T-helper 1 cell treated with Interleukin-12 subunit alpha and Interleukin-12 subunit beta and Interleukin-4 antibody, amounts not matched to agents 30 μg/mL and 1 μg/mL, for 36 hours (primary cell): Measurements from ENCODE around the gene UBQLNL.

Experiments
- H3K27ac Mint-ChIP-seq: one replicate; pipeline ENCODE4 v1.8.0; 2021; ENCODE audit warnings: mild to moderate bottlenecking, mixed read lengths
- H3K27me3 Mint-ChIP-seq: one replicate; pipeline ENCODE4 v1.8.0; 2021; ENCODE audit warnings: low read depth, mixed read lengths
- H3K36me3 Mint-ChIP-seq: one replicate; pipeline ENCODE4 v1.8.0; 2021; ENCODE audit warnings: low read depth, mixed read lengths
- H3K4me1 Mint-ChIP-seq: one replicate; pipeline ENCODE4 v1.8.0; 2021; ENCODE audit warnings: low read depth, mixed read lengths
- H3K4me3 Mint-ChIP-seq: one replicate; pipeline ENCODE4 v1.8.0; 2021; ENCODE audit warnings: mild to moderate bottlenecking, moderate library complexity, mixed read lengths
- H3K9me3 Mint-ChIP-seq: one replicate; pipeline ENCODE4 v1.8.0; 2021; ENCODE audit warnings: mixed read lengths

The UBQLNL gene

DNA sequence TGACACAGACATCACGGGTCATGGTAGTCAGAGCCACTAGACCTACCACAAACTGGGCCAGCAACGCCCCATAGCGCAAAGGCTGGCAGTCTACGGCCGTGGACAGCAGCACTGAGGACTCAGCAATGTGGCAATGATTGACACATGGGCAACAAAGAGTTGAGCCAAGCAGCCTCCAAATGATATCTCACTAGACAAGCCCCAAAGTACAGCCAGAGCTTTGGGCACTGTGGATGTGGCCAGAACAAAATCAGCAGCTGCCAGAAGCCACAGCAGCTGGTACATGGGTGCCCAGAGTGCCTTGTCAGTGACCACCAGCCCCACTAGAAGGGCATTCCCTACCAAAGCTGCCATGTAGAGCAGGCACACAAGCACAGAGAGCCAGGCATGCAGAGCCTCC lies 11.2 kb upstream of the UBQLNL start:
- no peak overlapping the region for H3K27ac Mint-ChIP-seq
- no peak overlapping the region for H3K4me3 Mint-ChIP-seq
- H3K4me1 Mint-ChIP-seq: no peaks in the 10 kb centered on the region

DNA sequence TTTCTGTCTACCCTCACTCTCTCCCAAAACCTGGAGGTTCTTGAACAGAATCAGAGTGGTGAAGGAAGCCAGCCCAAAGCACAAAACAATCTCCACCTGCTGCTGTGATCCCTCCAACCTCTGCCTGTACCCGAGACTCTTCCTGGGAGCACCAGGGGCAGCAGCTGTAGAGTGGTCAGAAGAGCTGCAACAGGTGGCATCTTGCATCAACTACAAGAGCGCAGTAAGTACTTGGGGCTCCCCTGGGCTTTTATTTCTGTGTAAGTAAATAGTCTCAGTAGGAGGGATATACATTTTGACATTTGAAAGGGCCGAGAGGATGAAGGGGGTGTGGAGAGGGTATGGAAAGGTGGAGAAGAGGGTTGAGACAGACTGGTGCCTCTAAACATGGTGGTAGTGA lies 8.3 kb upstream of the UBQLNL start:
- Mint-ChIP-seq H3K9me3 (no peaks in the 10 kb centered on the region), H3K36me3 (no peaks in the 10 kb centered on the region), H3K27ac (no peak overlapping the region), H3K4me1 (no peaks in the 10 kb centered on the region), H3K27me3 (no peaks in the 10 kb centered on the region), H3K4me3 (no peak overlapping the region)

More for the DNA sequence above, 11.2 kb upstream of the UBQLNL start:
- H3K36me3 Mint-ChIP-seq: no peaks in the 10 kb centered on the region
- no peaks in the 10 kb centered on the region for H3K27me3 Mint-ChIP-seq
- H3K9me3 Mint-ChIP-seq: no peaks in the 10 kb centered on the region

DNA sequence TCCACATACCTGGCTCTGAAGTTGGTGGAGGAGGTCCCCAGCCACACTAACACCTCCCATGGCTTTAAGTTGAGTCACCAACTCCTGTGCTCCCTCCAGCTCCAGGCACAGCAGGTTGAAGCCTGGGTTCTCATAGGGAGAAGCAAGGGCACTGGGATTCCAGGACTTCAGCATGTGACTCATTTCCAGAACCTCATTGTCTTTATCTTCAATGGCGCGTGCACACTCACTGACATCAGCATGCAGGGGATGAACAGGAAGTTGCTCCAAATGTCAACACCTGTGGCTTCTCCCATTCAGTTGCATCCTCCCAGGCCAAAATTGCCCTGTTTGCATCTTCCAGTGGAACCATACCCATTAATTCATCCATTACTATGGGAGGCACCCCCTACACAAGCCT lies 5.8 kb upstream of the UBQLNL start:
- Mint-ChIP-seq H3K27ac (no peak overlapping the region), H3K27me3 (no peaks in the 10 kb centered on the region), H3K36me3 (no peaks in the 10 kb centered on the region), H3K9me3 (no peaks in the 10 kb centered on the region), H3K4me1 (no peaks in the 10 kb centered on the region), H3K4me3 (no peak overlapping the region)

DNA sequence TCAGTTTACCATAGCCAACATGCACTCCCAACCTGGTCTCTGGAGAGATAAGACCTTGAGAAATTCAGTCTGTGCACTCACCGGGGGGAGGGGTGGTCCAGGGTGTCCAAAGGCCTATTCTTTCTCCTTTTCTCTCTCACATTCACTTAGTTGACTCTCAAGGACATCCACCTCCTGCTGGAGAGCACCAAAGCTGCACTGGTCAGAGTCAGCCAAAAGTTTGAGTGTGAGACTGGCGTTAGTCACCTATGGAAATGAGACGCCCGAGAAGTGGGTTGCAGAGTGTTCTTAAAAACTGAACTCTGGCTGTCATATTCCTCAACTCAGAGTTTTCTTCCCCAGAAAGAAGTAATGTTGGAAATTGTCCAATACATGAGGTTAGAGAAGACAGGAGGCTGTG lies 5.0 kb upstream of the UBQLNL start:
- Mint-ChIP-seq H3K4me1 (no peaks in the 10 kb centered on the region), H3K36me3 (no peaks in the 10 kb centered on the region), H3K27ac (no peak overlapping the region), H3K4me3 (no peak overlapping the region), H3K27me3 (no peaks in the 10 kb centered on the region), H3K9me3 (no peaks in the 10 kb centered on the region)

DNA sequence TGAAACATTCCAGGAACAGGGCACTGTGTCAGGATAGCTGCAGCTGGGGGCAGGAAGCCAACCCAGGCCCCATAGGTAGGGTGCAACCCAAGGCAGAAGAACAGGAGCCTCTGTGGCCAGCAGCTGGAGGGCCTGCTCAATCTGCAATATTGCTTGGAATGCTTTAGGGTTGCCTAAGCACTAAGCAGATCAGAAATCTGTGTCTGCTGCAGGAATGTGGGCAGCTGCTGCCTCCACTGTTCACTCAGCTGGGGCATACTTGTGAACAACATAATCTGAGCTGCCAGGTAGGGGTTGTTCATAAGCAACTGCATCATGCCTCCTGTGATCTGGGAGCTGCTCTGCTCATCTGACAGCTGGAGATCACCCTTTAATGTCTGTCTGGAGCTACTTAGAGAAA lies 1.7 kb downstream of the UBQLNL start:
- H3K4me1 Mint-ChIP-seq: no peaks in the 10 kb centered on the region
- H3K9me3 Mint-ChIP-seq: no peaks in the 10 kb centered on the region
- no peaks in the 10 kb centered on the region for H3K36me3 Mint-ChIP-seq
- peaks cover 7% of the 10 kb centered on the region for H3K27me3 Mint-ChIP-seq
- no peak overlapping the region for H3K27ac Mint-ChIP-seq
- H3K4me3 Mint-ChIP-seq: no peak overlapping the region

DNA sequence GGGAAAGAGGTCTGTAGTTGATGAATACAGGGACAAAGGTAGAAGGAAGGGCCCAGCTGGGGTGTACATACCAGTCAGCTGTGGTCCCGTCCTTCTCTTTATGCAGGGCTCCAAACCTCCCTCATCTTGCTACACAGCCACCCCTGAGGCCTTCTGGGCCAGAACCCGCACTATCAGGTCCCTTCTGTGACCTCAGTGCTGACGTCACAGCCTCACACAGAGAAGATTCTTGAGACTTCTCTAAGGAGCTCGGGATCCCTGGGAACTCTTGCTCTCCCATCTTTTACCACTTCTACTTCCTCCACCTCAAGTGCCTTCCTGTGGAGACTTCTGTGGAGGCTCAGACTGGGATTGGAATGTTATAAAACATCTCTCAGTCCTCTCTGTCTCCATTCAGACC lies 6.7 kb downstream of the UBQLNL start, which contains the start of gene UBQLN3:
Gene UBQLN3 (minus strand): TSS at position 155 of the 400 bp plus-strand sequence. CDS start 399 bp downstream, outside the sequence.
- Mint-ChIP-seq H3K36me3 (no peaks in the 10 kb centered on the region), H3K4me3 (no peak within 1 kb of the TSS), H3K4me1 (no peaks in the 10 kb centered on the region), H3K27me3 (peaks cover 7% of the 10 kb centered on the region), H3K9me3 (no peaks in the 10 kb centered on the region), H3K27ac (no peak within 1 kb of the TSS)

DNA sequence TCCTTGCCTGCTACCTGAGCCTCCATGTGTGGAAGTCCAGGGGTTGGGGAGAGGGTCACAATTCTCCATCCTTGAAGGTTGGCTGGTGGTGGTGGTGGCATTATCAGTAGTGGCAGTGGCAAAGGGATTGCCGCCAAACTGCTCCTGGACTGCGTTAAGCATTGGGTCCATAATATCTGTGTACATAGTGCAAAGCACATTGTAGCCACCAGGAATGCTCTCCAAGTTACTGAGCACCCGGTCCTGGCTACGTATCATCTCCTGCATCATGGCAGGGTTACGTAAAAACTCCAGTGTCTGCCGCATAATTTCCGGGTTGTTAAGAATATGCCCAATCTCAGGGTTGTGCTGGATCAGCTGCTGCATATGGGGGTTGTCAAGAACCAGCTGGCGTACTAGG lies 7.9 kb downstream of the UBQLNL start:
- Mint-ChIP-seq H3K9me3 (no peaks in the 10 kb centered on the region), H3K4me3 (no peak overlapping the region), H3K4me1 (no peaks in the 10 kb centered on the region), H3K27me3 (peaks cover 7% of the 10 kb centered on the region), H3K36me3 (no peaks in the 10 kb centered on the region), H3K27ac (no peak overlapping the region)

DNA sequence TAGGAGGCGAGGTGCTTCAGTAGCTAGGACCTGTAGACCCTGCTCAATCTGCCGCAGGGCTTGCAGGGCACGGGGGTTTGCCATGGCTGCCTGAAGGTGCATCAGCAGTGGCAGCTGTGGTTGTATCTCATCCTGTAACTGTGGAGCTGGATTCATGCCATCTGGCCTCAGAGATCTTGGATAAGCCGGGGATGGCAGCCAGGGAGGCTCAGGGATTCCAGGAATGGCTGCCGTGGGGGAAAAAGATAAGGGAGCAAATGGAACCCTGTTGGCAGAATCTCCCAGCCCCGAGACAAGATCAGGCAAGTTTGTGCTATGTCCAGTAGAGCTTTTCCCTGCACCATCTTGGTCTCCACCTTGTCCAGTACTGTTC lies 8.6 kb downstream of the UBQLNL start:
- no peaks in the 10 kb centered on the region for H3K9me3 Mint-ChIP-seq
- H3K4me3 Mint-ChIP-seq: no peak overlapping the region
- no peaks in the 10 kb centered on the region for H3K36me3 Mint-ChIP-seq
- peaks cover 3% of the 10 kb centered on the region for H3K27me3 Mint-ChIP-seq
- H3K27ac Mint-ChIP-seq: no peak overlapping the region
- no peaks in the 10 kb centered on the region for H3K4me1 Mint-ChIP-seq

DNA sequence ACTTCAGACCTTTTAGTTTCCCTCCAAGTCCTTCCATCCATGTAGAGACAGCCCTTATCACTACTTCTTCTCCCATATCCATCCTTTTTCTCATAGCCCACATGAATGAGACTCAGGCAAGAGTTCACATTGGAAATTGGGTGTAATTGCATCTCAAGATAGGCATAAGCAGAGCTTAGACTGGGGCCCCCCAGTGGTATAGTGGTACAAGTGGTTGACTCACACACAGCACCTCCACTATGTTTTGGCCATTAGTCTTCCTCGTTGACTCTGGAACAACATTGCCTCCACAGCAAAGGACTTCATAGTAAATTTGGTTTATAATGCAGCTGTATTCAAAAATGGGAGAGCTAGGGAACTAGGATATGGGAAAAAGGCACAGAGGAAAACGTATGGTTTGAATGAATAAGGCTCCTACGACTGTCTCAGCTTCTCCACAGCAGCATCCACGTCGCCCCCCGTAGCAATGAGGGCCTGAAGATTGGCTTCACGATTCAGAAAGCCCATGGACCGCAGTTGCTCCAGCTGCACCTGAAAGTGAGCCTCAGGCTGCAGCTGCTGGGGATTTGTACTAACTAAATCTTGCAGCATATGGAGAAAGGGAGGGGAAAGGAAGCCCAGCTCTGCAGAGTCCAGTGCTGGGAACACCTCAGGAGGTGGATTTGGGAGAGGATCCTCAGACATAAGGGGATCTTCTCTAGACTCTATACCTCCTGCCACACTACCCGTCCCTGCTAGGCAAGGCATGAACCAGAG lies 9.1 kb downstream of the UBQLNL start:
- Mint-ChIP-seq H3K27ac (no peak overlapping the region), H3K36me3 (no peaks in the 10 kb centered on the region), H3K27me3 (peaks cover 4% of the 10 kb centered on the region), H3K4me3 (no peak overlapping the region), H3K4me1 (no peaks in the 10 kb centered on the region), H3K9me3 (no peaks in the 10 kb centered on the region)

DNA sequence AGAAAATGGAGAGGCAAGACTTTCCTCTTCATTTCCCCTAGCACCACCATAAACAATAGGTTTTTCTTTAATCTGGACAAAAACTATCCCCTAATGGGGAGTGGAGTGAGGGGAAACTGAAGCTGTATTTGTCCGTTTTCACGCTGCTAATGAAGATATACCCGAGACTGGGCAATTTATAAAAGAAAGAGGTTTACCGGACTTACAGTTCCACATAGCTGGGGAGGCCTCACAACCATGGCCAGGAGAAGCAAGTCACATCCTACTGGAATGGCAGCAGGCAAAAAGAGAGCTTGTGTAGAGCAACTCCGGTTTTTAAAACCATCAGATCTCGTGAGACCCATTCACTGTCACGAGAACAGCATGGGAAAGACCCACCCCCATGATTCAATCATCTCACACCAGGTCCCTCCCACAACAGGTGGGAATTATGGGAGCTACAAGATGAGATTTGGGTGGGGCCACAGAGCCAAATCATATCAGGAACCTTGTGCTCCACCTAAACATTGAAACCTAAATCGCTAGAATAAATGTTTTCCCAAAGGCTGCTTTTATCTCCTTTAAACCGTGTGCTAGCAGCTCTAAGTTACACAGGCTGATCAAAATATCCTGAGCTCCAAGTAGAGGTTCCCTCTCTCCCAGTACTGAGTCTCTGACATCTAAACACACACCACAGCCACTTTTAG lies 11.0 kb downstream of the UBQLNL start:
- H3K9me3 Mint-ChIP-seq: no peaks in the 10 kb centered on the region
- no peak overlapping the region for H3K4me3 Mint-ChIP-seq
- H3K4me1 Mint-ChIP-seq: no peaks in the 10 kb centered on the region
- H3K27ac Mint-ChIP-seq: no peak overlapping the region
- H3K27me3 Mint-ChIP-seq: peaks cover 6% of the 10 kb centered on the region
- no peaks in the 10 kb centered on the region for H3K36me3 Mint-ChIP-seq

DNA sequence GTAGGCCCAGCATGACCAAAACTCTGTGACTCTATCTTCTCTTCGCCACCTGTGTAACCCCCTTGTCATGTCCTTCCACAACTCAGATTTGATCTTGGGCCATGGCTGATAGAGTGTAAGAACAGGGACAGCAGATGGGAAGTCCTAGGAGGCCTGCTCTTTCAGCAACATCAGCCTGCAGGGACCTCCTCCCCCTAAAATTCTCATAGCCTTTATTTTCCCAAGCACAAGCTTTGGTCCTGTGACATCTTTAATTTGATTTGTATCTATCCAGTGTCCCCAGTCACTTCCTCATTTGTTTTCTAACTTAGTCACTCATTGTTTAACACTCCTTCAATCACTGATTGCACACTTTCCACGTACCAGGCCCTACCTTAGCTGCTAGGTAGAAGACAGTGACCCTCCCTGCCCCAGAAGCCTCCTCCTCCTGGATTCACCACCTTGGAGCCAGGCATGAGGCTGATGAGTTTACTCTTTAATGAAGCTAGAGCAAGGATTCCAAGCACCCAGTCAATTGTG lies 12.0 kb downstream of the UBQLNL start:
- peaks cover 4% of the 10 kb centered on the region for H3K27me3 Mint-ChIP-seq
- H3K9me3 Mint-ChIP-seq: no peaks in the 10 kb centered on the region
- no peak overlapping the region for H3K4me3 Mint-ChIP-seq
- no peak overlapping the region for H3K27ac Mint-ChIP-seq
- no peaks in the 10 kb centered on the region for H3K4me1 Mint-ChIP-seq
- H3K36me3 Mint-ChIP-seq: no peaks in the 10 kb centered on the region

DNA sequence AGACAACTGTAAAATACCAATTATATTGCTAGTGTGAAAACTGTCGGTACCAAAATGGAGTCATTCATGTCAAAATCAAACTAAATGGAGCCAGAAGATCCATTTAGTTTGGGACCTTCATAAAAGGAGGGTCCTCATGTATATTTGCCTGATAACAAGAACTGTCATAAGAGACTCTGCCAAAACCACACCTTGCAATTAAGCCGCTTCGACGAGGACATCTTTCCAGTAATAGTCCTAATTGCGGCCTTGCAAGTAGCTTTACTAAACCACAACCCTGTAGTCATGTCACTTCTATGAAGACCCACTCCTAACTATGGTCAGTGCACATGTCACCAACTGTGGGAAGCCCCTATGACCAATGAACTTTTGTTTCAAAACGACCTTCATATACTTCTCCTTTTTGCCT lies 16.1 kb downstream of the UBQLNL start:
- Mint-ChIP-seq H3K27ac (no peak overlapping the region), H3K36me3 (no peaks in the 10 kb centered on the region), H3K9me3 (no peaks in the 10 kb centered on the region), H3K4me3 (no peak overlapping the region), H3K27me3 (peaks cover 4% of the 10 kb centered on the region), H3K4me1 (no peaks in the 10 kb centered on the region)

DNA sequence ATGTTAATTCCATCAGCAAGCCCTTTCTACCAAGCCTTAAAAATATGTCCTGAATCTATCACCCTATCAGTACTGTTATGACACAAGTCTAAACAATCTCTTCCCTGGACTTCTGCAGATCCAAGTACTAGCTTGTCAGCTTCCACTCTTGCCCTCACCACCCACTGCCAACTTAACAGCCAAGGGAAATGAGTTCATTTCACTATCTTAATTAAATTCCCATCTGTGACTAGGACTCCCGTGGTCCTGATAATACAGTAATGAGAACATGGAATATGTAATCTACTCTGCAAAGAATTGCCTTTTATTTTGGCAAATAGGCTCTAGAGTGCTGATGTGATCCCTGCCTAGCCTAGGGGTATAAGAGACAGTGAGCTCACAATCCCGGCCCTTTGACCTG lies 16.8 kb downstream of the UBQLNL start:
- Mint-ChIP-seq H3K36me3 (no peaks in the 10 kb centered on the region), H3K4me3 (no peak overlapping the region), H3K4me1 (no peaks in the 10 kb centered on the region), H3K9me3 (no peaks in the 10 kb centered on the region), H3K27ac (no peak overlapping the region), H3K27me3 (peaks cover 4% of the 10 kb centered on the region)

DNA sequence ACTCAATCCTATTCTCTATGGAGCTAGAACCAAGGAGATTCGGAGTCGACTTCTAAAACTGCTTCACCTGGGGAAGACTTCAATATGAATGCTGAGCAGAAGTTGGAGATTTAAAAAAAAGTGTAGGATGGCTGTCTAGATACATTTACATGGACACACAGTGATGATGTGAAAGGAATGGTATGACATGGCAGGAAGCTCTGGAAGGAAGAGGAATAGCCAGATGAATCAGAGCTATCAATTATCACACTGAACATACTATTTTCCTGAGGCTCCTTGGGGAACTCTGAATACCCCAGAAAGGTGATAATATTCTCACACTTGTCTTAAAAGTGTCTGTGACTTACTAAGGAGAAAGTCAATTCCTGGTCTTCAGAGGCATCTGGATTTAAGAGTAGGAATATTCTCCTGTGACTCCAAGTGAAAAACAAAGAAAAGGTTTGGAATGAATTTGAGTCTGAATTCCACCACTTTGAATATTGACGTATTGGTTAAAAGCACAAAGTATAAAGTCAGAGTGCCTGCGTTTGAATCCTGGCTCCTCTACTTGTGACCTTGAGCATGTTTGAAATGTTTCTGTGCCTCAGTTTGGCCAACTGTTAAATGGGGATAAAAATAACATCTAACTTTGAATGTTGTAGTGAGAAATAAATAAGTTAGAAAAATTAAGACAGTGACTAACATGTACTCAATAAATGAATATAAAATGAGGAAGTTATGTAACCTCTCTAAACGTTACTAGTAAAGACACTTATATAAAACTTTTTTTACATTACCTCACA lies 26.7 kb downstream of the UBQLNL start:
- H3K4me3 Mint-ChIP-seq: no peak overlapping the region
- no peaks in the 10 kb centered on the region for H3K9me3 Mint-ChIP-seq
- no peaks in the 10 kb centered on the region for H3K4me1 Mint-ChIP-seq
- H3K36me3 Mint-ChIP-seq: no peaks in the 10 kb centered on the region
- H3K27me3 Mint-ChIP-seq: peaks cover 3% of the 10 kb centered on the region
- no peak overlapping the region for H3K27ac Mint-ChIP-seq
